GM12891 (cell line): ENCODE results near the gene SMIM24.

Experiments
- POLR2A ChIP-seq: IDR thresholded peaks from 2 replicates; pipeline ENCODE4 v1.6.1; 2011; ENCODE audit warnings: low read depth, low read length, control low read depth
- POLR2AphosphoS5 ChIP-seq: IDR thresholded peaks from 2 replicates; pipeline ENCODE4 v1.6.1; 2011; ENCODE audit warnings: low read depth, low read length, control low read depth

DNA sequence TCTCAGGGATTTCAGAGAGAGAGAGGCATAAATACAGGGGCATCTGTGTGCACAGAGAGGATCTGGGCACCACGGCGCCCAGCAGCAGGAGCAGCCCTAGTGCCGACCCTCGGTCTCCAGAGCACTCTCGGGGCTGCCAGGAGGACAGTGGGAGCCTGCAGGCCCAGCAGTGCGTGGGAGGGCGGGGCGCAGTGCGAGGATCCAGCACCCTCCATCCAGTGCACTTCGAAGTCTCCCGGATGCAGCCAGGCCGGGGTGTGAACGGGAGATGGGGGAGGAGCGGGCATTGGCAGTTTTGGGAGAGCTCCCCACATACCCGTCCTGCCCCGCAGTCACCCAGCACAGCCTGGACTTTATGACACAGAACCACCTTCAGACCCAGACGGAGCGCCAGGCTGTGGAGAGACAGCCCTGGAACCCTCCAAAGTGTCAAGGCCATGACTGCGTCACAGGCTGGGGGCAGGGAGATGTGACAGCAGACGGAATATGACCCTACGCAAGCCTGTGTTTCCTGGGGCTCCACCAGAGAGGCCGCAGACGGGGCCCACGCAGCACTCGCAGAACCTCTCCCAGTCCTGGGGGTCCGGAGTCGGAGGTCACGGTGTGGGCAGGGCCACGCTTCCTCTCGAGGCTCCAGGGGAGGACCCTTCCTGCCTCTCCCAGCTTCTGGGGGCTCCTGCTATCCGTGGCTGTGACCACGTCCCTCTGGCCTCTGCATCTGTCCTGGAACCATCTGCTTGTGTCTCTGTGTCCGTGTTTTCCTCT, 43.9 kb upstream of the SMIM24 start:
- TF ChIP-seq POLR2AphosphoS5 (no peak), POLR2A (no peak)
